NOMO-1 (cell line): Measurements from ENCODE around the gene MS4A3.
"Not testable (repeated sequence)": the region's sequence is repeated elsewhere in the genome, so short reads cannot be mapped to it uniquely, and the experiment has no call there.

Experiments
- DNase-seq, 2 experiments: peaks; one replicate each; lab custom pipeline; 2025; ENCODE audit not compliant: unreplicated experiment in 2 of 2; lab: John Stamatoyannopoulos, UW

MS4A3 gene

DNA sequence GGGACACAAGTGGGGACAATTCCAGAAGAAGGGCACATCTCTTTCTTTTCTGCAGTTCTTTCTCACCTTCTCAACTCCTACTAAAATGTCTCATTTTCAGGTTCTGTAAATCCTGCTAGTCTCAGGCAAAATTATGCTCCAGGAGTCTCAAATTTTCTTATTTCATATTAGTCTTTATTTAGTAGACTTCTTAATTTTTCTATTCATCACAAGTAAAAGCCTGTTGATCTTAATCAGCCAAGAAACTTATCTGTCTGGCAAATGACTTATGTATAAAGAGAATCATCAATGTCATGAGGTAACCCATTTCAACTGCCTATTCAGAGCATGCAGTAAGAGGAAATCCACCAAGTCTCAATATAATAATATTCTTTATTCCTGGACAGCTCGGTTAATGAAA lies 31.9 kb downstream of the MS4A3 start, which contains the start of gene MS4A2:
Gene MS4A2, plus strand, starts transcription at position 301 of the 400 bp plus-strand sequence. CDS start 102 bp downstream, outside the sequence.
- DNase-seq = no peak

DNA sequence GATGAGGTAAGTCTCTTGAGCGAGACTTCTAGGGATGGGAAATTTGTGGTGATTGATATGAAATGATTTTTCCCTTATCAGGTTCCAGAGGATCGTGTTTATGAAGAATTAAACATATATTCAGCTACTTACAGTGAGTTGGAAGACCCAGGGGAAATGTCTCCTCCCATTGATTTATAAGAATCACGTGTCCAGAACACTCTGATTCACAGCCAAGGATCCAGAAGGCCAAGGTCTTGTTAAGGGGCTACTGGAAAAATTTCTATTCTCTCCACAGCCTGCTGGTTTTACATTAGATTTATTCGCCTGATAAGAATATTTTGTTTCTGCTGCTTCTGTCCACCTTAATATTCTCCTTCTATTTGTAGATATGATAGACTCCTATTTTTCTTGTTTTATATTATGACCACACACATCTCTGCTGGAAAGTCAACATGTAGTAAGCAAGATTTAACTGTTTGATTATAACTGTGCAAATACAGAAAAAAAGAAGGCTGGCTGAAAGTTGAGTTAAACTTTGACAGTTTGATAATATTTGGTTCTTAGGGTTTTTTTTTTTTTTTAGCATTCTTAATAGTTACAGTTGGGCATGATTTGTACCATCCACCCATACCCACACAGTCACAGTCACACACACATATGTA lies 39.1 kb downstream of the MS4A3 start:
- DNase-seq = no peak

DNA sequence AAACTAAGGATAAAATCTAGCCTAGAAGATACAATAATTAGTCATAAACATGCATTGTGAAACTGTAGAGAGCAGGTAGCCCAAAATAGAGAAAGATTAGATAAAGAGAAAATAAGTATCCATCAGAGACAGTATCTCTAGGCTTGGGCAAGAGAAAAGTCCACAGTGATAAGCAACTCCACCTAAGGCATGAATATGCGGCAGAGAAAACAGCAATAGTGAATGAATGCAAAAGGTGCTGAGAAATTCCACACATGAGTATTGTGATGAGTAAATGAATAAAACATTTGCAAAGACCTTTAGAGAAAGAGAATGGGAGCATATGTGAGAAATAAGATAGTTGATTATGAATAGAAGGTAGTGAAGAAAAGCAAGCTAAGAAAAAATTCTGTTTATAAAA lies 40.7 kb downstream of the MS4A3 start:
- no peak for DNase-seq

DNA sequence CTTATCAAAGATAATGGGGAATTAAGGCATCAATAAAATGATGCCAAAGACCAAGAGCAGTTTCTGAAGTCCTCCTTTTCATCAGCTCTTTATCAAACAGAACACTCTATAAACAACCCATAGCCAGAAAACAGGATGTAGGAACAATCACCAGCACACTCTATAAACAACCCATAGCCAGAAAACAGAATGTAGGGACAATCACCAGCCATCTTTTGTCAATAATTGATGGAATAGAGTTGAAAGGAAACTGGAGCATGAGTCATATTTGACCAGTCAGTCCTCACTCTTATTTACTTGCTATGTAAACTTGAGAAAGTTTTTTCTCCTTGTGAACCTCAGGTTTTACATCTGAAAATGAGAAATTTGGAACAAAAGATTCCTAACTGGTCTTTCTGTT lies 42.0 kb downstream of the MS4A3 start:
- no peak for DNase-seq

DNA sequence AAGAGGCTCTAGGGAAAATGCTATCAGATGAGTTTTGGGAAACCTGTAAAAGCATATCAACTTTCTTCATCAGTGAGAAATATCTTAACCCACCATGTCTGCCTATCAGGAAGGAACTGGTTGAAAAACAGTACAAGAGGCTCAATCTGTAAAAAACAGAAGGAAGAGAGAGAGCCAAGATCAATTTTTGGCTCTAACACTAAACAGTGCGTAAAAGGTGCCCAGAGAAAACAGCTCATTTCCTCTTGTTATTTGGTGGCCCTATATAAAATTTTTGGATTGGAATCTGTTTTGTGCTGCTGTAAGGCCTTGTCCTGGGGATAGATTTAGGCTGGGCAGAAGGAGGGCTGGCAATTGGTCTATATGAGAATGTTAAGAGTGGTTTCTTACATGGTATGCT lies 44.1 kb downstream of the MS4A3 start:
- no peak for DNase-seq

DNA sequence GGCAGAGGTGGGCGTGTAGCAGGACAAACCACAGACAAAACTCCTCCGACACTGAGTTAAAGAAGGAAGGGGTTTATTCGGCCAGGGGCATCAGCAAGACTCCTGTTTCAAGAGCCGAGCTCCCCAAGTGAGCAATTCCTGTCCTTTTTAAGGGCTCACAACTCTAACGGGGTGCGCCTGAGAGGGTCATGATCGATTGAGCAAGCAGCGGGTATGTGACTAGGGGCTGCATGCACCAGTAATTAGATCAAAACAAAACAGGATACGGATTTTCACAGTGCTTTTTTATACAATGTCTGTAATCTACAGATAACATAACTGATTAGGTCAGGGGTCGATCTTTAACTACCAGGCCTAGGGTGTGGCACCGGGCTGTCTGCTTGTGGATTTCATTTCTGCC lies 44.9 kb downstream of the MS4A3 start:
- DNase-seq = not testable (repeated sequence)

DNA sequence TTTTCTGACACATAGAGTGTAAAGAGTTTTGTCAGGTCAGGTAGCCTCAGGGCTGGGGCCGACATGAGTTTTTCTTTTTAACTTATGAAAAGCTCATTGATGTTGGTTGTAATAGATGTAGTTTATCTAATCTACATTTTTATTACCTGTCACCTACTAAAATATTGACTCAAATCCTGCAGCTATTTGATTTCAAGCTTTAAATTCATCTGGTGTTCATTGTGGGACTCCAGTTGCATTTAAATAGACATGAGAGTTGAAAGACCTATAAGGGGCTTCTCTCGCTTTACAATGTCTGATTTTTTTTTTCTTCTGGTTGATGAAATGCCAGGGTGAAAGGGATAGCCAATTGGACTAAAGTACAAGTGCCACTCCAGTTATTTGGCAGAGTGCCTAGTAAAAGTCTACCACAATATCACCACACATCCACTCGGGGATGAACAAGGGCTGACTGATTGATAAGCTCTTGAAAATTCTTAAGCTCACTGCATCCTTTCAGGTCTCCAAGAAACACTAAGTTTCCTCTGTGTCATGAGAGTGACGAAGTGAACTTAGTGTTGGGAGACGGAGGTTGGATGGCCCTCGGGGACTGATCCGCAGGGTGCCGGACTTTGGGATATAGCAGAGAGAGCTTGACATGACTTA lies 48.1 kb downstream of the MS4A3 start:
- not testable (repeated sequence) for DNase-seq

DNA sequence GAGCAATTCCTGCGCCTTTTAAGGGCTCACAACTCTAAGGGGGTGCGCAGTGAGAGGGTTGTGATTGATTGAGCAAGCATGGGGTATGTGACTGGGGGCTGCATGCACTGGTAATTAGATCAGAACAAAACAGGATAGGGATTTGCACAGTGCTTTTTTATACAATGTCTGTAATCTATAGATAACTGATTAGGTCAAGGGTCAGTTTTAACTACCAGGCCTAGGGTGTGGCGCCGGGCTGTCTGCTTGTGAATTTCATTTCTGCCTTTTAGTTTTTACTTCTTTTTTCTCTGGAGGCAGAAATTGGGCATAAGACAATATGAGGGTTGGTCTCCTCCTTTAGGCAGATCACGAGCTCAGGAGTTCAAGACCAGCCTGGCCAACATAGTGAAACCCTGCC lies 52.2 kb downstream of the MS4A3 start:
- DNase-seq = not testable (repeated sequence)

DNA sequence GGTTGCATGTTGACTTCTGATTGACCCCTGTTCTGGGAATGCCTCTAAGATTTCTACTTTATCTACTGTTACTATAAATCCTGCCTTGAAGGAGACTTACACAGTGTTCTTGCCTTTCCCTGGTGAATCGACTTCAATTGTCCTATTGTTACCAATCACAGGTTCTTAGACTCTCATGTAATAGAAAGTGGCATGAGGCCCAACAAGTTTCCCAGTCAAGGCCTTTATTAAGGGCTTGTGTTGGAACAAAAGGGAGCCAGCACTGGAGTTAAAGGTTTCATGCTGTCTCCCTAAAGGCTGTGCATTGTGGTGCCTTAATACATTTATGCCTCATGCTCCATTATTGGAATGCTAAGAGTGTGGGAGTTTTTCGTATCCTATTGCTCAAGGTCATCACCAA lies 55.3 kb downstream of the MS4A3 start:
- DNase-seq = no peak

DNA sequence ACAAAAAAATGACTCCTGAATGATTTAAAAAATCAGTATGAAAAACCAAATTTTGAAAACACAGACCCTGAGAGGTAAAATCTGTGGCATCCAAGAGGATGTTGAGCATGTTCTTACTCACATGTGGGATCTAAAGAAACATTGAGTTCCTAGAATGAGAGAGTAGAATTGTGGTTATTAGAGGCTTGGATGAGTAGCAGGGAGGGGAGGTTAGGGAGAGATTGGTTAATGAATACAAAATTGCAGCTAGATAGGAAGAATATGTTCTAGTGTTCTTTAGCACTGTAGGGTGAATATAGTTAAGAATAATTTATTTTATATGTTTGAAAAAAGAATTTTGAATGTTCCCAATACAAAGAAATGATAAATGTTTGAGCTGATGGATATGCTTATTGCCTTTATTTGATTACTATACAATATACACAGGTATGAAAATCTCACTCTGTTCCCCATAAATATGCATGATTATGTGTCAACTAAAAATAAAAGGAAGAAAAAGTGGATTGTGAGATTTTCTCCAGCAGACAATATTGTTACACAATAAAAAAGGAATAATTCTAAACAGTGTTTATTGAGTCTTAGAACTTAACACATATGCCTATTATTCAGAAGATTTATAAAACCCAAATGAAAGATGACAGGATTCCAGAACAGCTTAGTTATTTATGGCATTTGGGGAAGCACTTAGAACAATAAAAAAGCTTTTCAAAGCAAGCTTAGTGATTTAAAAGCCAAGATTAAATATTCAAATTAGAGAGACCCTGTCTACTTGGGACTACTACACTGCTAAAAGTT lies 60.7 kb downstream of the MS4A3 start:
- no peak for DNase-seq

DNA sequence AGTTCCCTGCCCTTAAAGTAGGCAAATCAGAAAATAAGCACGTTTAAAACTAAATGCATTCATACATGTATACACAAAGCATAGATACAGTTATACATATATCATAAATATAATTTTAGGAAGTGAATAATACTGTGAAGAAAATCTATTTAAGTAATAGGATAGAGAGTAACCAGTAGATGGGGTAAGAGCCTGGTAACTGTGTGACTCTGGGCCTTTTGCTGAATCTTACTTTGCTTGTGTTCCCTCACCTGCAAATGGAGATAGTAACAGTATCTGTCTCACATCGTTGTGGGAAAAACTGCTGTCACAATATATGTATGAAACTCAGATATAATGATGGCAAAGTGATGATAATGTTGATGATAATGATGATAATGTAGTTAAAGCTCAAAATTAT lies 61.9 kb downstream of the MS4A3 start:
- DNase-seq = peak; percentile 50 to 77

DNA sequence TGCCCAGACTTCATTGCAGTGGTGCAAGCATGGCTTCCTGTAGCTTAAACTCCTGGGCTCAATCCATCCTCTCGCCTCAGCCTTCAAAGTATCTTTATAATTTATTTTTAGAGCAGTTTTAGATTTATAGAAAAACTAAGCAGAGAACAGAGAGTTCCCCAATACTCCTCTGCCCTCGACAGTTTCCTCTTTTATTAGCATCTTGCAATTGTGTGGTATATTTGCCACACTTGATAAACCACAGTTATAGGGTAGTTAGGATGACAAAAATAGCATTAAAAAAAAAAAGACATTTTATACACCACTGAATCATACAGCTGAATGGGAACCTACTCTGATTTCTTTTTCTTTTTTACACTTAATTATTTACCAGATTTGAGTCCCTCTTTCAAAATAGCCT lies 63.2 kb downstream of the MS4A3 start:
- peak; percentile 82 to 98 for DNase-seq
